B cell (primary cell): Measurements from ENCODE around the gene FOXL2NB. TPM values are rescaled to one million over a fixed set of nuclear protein-coding genes. Genes with fewer than 3 reads are reported as not detected.

Experiments
- ATAC-seq: fragments of 200-7000 bp; cut with Tn5 transposase; one replicate; pipeline ENCODE4 v1.10.0; 2021; ENCODE audit warnings: low read depth, mild to moderate bottlenecking, moderate number of reproducible peaks, moderate library complexity
- CTCF ChIA-PET: fragments of 350-600 bp; sonication (Branson Sonifier 250); formaldehyde crosslinking; loops from one replicate; lab custom pipeline; 2021; ENCODE audit warnings: antibody characterized with exemption, inconsistent platforms; lab: Charles Lee
- POLR2A ChIA-PET: fragments of 350-600 bp; sonication (Branson Sonifier 250); formaldehyde crosslinking; loops from one replicate; lab custom pipeline; 2021; ENCODE audit warnings: antibody characterized with exemption; lab: Charles Lee
- DNase-seq: peaks from one replicate; pipeline ENCODE4 v3.0.0; 2013
- H2AFZ ChIP-seq: 2 replicates; pipeline ENCODE4 v1.6.1; 2012; ENCODE audit warnings: mild to moderate bottlenecking, low read depth, low read length; ENCODE audit not compliant: insufficient read depth, poor library complexity, severe bottlenecking
- H3K27ac ChIP-seq, 2 donors: 1 replicate in 1 of 2; 2 replicates in 1 of 2; pipeline ENCODE4 v1.5.1; 2012 to 2013; ENCODE audit warnings: low read length in 2 of 2, mild to moderate bottlenecking in 2 of 2, moderate library complexity in 1 of 2
- H3K27me3 ChIP-seq, 4 experiments: fragments of 200-600 bp in 1 of 4; sonication (generic) in 1 of 4; replicated peaks in 1 of 4; 1 replicate in 2 of 4; 2 replicates in 2 of 4; pipeline versions ENCODE4 v1.6.1 to v1.7.0; 2013 to 2016; ENCODE audit warnings: low read length in 3 of 4, mild to moderate bottlenecking in 2 of 4, mixed read lengths in 1 of 4, moderate library complexity in 1 of 4; ENCODE audit not compliant: insufficient read depth in 4 of 4, control insufficient read depth in 3 of 4; ENCODE audit errors: control extremely low read depth in 1 of 4
- H3K36me3 ChIP-seq, 2 experiments: replicated peaks in 1 of 2; 1 replicate in 1 of 2; 2 replicates in 1 of 2; pipeline versions ENCODE4 v1.6.1 to v1.7.1; 2013; ENCODE audit warnings: low read length in 1 of 2; ENCODE audit not compliant: insufficient read depth in 2 of 2, control insufficient read depth in 1 of 2; ENCODE audit errors: control extremely low read depth in 1 of 2, extremely low read depth in 1 of 2
- H3K4me1 ChIP-seq, 2 donors: fragments of 200-600 bp in 1 of 2; sonication (generic) in 1 of 2; 1 replicate in 1 of 2; 2 replicates in 1 of 2; pipeline versions ENCODE4 v1.5.1 to v1.6.1; 2013 to 2017; ENCODE audit warnings: low read length in 2 of 2; ENCODE audit not compliant: control insufficient read depth in 2 of 2, insufficient read depth in 2 of 2
- H3K4me2 ChIP-seq: replicated peaks from 2 replicates; pipeline ENCODE3; 2012; ENCODE audit warnings: mild to moderate bottlenecking, low read depth, low read length; ENCODE audit not compliant: poor library complexity, severe bottlenecking
- H3K4me3 ChIP-seq, 5 experiments: fragments of 200-600 bp in 1 of 5; sonication (generic) in 1 of 5; 1 replicate in 3 of 5; 2 replicates in 2 of 5; pipeline versions ENCODE4 v1.5.1 to v1.7.0; 2011 to 2016; ENCODE audit warnings: low read length in 4 of 5, mild to moderate bottlenecking in 4 of 5, low read depth in 2 of 5, control low read depth in 1 of 5, moderate library complexity in 1 of 5; ENCODE audit not compliant: insufficient read depth in 1 of 5; ENCODE audit errors: control extremely low read depth in 1 of 5, extremely low read depth in 1 of 5
- H3K79me2 ChIP-seq: fragments of 200-600 bp; sonication (generic); one replicate; pipeline ENCODE4 v1.6.0; 2016; ENCODE audit warnings: low read length; ENCODE audit not compliant: control insufficient read depth, insufficient read depth
- H3K9ac ChIP-seq: fragments of 200-600 bp; sonication (generic); 2 replicates; pipeline ENCODE4 v1.6.1; 2017; ENCODE audit warnings: mild to moderate bottlenecking, low read length, moderate library complexity
- H3K9me3 ChIP-seq, 3 donors: one replicate each; pipeline versions ENCODE4 v1.6.1 to v1.7.1; 2013; ENCODE audit warnings: low read length in 2 of 3; ENCODE audit not compliant: control insufficient read depth in 2 of 3, insufficient read depth in 1 of 3; ENCODE audit errors: control extremely low read depth in 1 of 3
- H4K20me1 ChIP-seq: 2 replicates; pipeline ENCODE4 v1.6.0; 2012; ENCODE audit warnings: mild to moderate bottlenecking, low read length; ENCODE audit not compliant: insufficient read depth, control insufficient read depth, poor library complexity, severe bottlenecking
- H3K27ac Mint-ChIP-seq: one replicate; pipeline ENCODE4 v1.8.0; 2021; ENCODE audit warnings: mixed read lengths
- H3K27me3 Mint-ChIP-seq: one replicate; pipeline ENCODE4 v1.8.0; 2021; ENCODE audit warnings: mixed read lengths
- H3K4me1 Mint-ChIP-seq: one replicate; pipeline ENCODE4 v1.8.0; 2021; ENCODE audit warnings: mixed read lengths
- H3K4me3 Mint-ChIP-seq: one replicate; pipeline ENCODE4 v1.8.0; 2021; ENCODE audit warnings: mixed read lengths
- H3K9me3 Mint-ChIP-seq: one replicate; pipeline ENCODE4 v1.8.0; 2022; ENCODE audit warnings: mixed read lengths; ENCODE audit not compliant: insufficient read depth
- CTCF ChIP-seq: fragments of 200-600 bp; IDR thresholded peaks from one replicate; pipeline ENCODE4 v1.8.0; 2022; ENCODE audit warnings: antibody characterized with exemption, mild to moderate bottlenecking
- EZH2 ChIP-seq: IDR thresholded peaks from 2 replicates; pipeline ENCODE4 v1.6.1; 2012; ENCODE audit warnings: borderline replicate concordance, low read depth, mild to moderate bottlenecking, moderate library complexity, low read length; ENCODE audit not compliant: insufficient read depth, poor library complexity, severe bottlenecking
- WGBS: methylation state at CpG from one replicate; pipeline ENCODE4 v1.1.5; 2013; ENCODE audit warnings: missing lambda C conversion rate; ENCODE audit not compliant: insufficient coverage; 5-methylcytosine and 5-hydroxymethylcytosine counted together
- intact Hi-C: fragments of 100-400 bp; cut with micrococcal nuclease; formaldehyde crosslinking; loops from one replicate; pipeline ENCODE4 v1.10.0; 2022
- polyA plus RNA-seq: library from polyadenylated mRNA; depleted of rRNA; stranded (reverse); fragments of >200 nt; gene quantifications from 2 replicates; pipeline ENCODE4 v1.2.3, GENCODE V29; 2012
- total RNA-seq, 2 donors: library from RNA; stranded (reverse); fragments of 120-200 nt in 1 of 2; gene quantifications; 1 replicate in 1 of 2; 2 replicates in 1 of 2; pipeline versions ENCODE4 v1.2.3 to v1.2.4, GENCODE V29; 2013 to 2022

FOXL2NB gene
- total and polyA plus RNA-seq, 2 donors (not counting 1 experiment from before 2014, with no cell fraction given), result not detected

GRCh38 chr3:138995706-138996105 is 48.7 kb downstream of the FOXL2NB start:
- H3K9me3 ChIP-seq, result peaks cover 0 to 3% (median 0%) of the 10 kb centered on the region in 3 donors
- H3K4me3 Mint-ChIP-seq, result no peak overlapping the region
- H3K4me2 ChIP-seq, result no peak overlapping the region
- H3K79me2 ChIP-seq, result no peaks in the 10 kb centered on the region
- no peak for TF ChIP-seq CTCF
- no peak for TF ChIP-seq EZH2
- no CpG with 5 or more reads among the region's 1 CpG for WGBS
- intact Hi-C loops, result no loop called here
- H3K27ac ChIP-seq, result no peak overlapping the region
- DNase-seq (no peak), ATAC-seq (no peak)
- no peaks in the 10 kb centered on the region for H3K4me1 Mint-ChIP-seq
- H3K27ac Mint-ChIP-seq, result no peak overlapping the region
- no peaks in the 10 kb centered on the region for H3K4me1 ChIP-seq
- POLR2A ChIA-PET, result no interaction called here
- H2AFZ ChIP-seq, result no peak overlapping the region
- H4K20me1 ChIP-seq, result no peaks in the 10 kb centered on the region
- no peak overlapping the region for H3K4me3 ChIP-seq
- H3K27me3 ChIP-seq, result peaks cover 0 to 3% (median 0%) of the 10 kb centered on the region in 4 experiments
- H3K9me3 Mint-ChIP-seq, result peaks cover 2% of the 10 kb centered on the region
- no peak overlapping the region for H3K9ac ChIP-seq
- peaks cover 10% of the 10 kb centered on the region for H3K27me3 Mint-ChIP-seq
- no peaks in the 10 kb centered on the region for H3K36me3 ChIP-seq
- CTCF ChIA-PET, result no interaction called here

Other genes with a start within 250 kb of the FOXL2NB start
- 29.4 and 35.1 TPM in 2 replicates for gene PIK3CB, start 112.3 kb upstream of the FOXL2NB start, total RNA-seq
- gene PIK3CB, start 112.3 kb upstream of the FOXL2NB start, polyA plus RNA-seq, result 3.6 and 6.3 TPM in 2 replicates
- not detected in 2 replicates for gene FOXL2, start 80 bp upstream of the FOXL2NB start, total RNA-seq
- gene FOXL2, start 80 bp upstream of the FOXL2NB start, polyA plus RNA-seq, result not detected in 2 replicates
- gene PRR23A, start 59.1 kb downstream of the FOXL2NB start, total RNA-seq, result not detected in 2 replicates
- not detected in 2 replicates for gene PRR23A, start 59.1 kb downstream of the FOXL2NB start, polyA plus RNA-seq
- gene PRR23B, start 73.7 kb downstream of the FOXL2NB start, total RNA-seq, result not detected in 2 replicates
- not detected in 2 replicates for gene PRR23B, start 73.7 kb downstream of the FOXL2NB start, polyA plus RNA-seq
- not detected in 2 replicates for gene PRR23C, start 97.7 kb downstream of the FOXL2NB start, total RNA-seq
- not detected in 2 replicates for gene PRR23C, start 97.7 kb downstream of the FOXL2NB start, polyA plus RNA-seq